Keratinocyte (primary cell): ENCODE data around the gene RCSD1.

Experiments
- EZH2 ChIP-seq: IDR thresholded peaks from one replicate; pipeline ENCODE4 v1.6.1; 2012; ENCODE audit warnings: inconsistent platforms, mild to moderate bottlenecking, low read length, moderate library complexity
- TF ChIP-seq, protein P1 (sequence below), 3 experiments: IDR thresholded peaks in 1 of 3; conservative IDR thresholded peaks in 1 of 3; optimal IDR thresholded peaks in 1 of 3; 2 replicates in 2 of 3; 3 replicates in 1 of 3; pipeline versions ENCODE3 to v1.5.1; 2011; ENCODE audit warnings: low read length in 3 of 3, mild to moderate bottlenecking in 3 of 3, moderate library complexity in 2 of 3, control low read depth in 1 of 3, inconsistent platforms in 1 of 3; ENCODE audit not compliant: insufficient read depth in 2 of 3; ENCODE audit errors: extremely low read depth in 1 of 3

DNA sequence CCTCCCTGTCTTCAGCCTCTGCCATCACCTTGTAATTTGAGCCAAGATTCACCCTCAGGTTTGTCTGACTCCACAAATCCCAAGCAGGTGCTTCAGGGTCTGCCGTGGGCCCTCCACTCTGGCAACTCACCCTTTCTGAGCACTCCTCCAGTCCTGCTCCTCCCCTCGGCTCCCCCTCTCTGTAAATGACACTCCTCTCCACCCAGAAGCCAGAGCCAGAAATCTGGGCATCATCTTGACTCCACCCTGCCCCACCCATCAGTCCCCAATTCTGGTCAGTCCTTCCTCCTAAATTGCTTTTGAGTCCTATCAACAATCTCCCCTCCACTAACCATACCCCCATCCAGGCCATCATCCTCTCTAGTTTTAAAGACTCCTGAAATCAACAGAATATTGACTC is 40.5 kb downstream of the RCSD1 start:
- TF ChIP-seq EZH2, result no peak
- TF ChIP-seq, protein P1, sequence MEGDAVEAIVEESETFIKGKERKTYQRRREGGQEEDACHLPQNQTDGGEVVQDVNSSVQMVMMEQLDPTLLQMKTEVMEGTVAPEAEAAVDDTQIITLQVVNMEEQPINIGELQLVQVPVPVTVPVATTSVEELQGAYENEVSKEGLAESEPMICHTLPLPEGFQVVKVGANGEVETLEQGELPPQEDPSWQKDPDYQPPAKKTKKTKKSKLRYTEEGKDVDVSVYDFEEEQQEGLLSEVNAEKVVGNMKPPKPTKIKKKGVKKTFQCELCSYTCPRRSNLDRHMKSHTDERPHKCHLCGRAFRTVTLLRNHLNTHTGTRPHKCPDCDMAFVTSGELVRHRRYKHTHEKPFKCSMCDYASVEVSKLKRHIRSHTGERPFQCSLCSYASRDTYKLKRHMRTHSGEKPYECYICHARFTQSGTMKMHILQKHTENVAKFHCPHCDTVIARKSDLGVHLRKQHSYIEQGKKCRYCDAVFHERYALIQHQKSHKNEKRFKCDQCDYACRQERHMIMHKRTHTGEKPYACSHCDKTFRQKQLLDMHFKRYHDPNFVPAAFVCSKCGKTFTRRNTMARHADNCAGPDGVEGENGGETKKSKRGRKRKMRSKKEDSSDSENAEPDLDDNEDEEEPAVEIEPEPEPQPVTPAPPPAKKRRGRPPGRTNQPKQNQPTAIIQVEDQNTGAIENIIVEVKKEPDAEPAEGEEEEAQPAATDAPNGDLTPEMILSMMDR (optimal IDR thresholded peaks at IDR 0.05 in 1 of 3, IDR thresholded peaks at IDR 0.05 in 1 of 3, conservative IDR thresholded peaks at IDR 0.05 in 1 of 3; ENCODE audit: extremely low read depth in 1 of 3, insufficient read depth in 2 of 3, low read length in 3 of 3), result no peak
